GM12892 (cell line): ENCODE measurements around the gene SLC38A7.

ENCODE experiments used
- POLR2A ChIP-seq: IDR thresholded peaks from 2 replicates; pipeline ENCODE4 v1.6.1; 2011; ENCODE audit warnings: low read depth, low read length, control low read depth
- POLR2AphosphoS5 ChIP-seq: IDR thresholded peaks from 2 replicates; pipeline ENCODE4 v1.6.1; 2011; ENCODE audit warnings: low read depth, low read length, control low read depth
- TAF1 ChIP-seq: IDR thresholded peaks from 2 replicates; pipeline ENCODE4 v1.6.1; 2011; ENCODE audit warnings: low read depth, mild to moderate bottlenecking, control low read depth, low read length, borderline replicate concordance

DNA sequence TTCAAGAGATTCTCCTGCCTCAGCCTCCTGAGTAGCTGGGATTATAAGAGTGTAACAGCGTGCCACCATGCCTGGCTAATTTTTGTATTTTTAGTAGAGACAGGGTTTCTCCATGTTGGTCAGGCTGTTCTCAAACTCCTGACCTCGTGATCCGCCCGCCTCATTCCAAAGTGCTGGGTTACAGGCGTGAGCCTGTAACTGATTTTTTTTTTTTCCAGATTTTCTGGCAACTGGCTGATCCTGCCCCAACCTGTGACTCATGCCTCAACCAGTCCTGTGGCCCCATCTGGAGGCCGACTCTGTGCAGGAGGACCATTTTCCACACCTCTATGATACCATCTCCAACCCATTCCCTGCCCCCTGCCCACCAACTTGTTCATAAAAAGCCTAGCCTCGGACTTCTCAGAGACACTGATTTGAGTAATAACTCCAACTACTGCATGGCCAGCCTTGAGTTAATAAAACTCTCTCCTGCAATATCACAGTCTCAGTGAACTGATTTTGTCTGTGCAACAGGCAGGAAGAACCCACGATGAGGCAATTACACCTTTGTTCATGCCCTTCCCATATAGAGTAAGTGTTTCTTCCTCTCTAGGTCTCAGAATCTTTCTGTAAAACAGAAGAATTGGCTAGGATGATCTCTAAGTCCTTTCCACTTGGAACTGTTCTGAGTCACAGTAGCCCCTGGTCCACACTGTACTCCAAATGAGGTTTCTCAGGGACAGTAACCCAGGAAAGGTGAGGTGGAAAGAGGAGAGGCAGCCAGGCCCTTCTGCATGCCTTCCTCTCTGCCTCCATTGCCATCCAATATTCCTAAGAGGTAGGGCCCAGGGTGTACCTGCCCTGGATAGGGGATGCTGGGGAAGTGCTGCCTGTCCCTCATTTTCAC lies 46.2 kb downstream of the SLC38A7 start:
- no peak for TF ChIP-seq POLR2A
- TF ChIP-seq TAF1, result no peak
- no peak for TF ChIP-seq POLR2AphosphoS5
